Mammary epithelial cell (primary cell): Measurements from ENCODE around the gene SPAG6.

Experiments
- CTCF ChIP-seq, 2 donors: IDR thresholded peaks in 1 of 2; conservative IDR thresholded peaks in 1 of 2; 2 replicates each; pipeline ENCODE4 v1.5.1; 2011 to 2012; ENCODE audit warnings: inconsistent platforms in 2 of 2, low read length in 2 of 2, mild to moderate bottlenecking in 2 of 2, control low read depth in 1 of 2, low read depth in 1 of 2; ENCODE audit not compliant: insufficient read depth in 1 of 2; ENCODE audit errors: extremely low read depth in 1 of 2
- EZH2 ChIP-seq: IDR thresholded peaks from 2 replicates; pipeline ENCODE4 v1.6.1; 2012; ENCODE audit warnings: low read length, inconsistent platforms, borderline replicate concordance

- TF ChIP-seq CTCF (conservative IDR thresholded peaks at IDR 0.05 in 1 of 2, IDR thresholded peaks at IDR 0.05 in 1 of 2; ENCODE audit: extremely low read depth in 1 of 2, insufficient read depth in 1 of 2, low read depth in 1 of 2, low read length in 2 of 2) = no peak
- TF ChIP-seq EZH2 = peak; percentile 94
Observed at GRCh38 chr10:22344781-22345300, 455 bp upstream of the SPAG6 start.
